Measurements from ENCODE around the gene AGTPBP1. TPM values are rescaled to one million over a fixed set of nuclear protein-coding genes. Genes with fewer than 3 reads are reported as not detected.

The AGTPBP1 gene
- total and polyA plus RNA-seq, 2 experiments from 2014 or later: 6.6 to 12.9 TPM

DNA sequence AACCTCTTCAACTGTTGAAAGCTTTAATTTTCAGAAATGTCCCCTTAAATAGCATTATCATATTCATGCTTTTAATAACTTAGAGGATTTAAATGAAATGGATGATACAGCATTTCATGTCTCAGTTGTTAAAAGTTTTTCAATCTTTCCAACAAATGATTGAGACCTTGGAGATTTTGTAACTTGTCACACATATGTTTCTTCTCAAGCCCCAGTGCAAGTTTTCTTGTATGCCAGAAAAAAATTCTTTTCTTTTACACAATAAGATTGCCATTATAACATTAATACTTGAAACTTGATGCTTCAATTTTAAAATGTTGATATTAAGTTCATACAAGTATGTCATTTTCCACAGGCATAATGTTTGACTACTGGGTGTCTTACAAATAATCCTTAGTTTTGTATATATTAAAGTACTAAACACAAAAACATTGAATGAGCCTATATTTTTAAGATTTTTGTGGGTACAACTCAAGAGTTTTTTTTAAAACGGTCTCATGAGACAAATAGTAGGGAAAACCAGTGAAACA lies 124.5 kb downstream of the AGTPBP1 start:
- Histone ChIP-seq H3K4me3 (no peak overlapping the region), H3K4me2 (ENCODE audit: unreplicated experiment) (no peak overlapping the region), H3K27me3 (replicated peaks; ENCODE audit: insufficient read depth) (no peaks in the 10 kb centered on the region), H4K20me1 (ENCODE audit: insufficient read depth) (no peaks in the 10 kb centered on the region), H3K79me2 (ENCODE audit: insufficient read depth) (no peaks in the 10 kb centered on the region), H3K4me1 (ENCODE audit: insufficient read depth) (no peaks in the 10 kb centered on the region), H2AFZ (no peak overlapping the region), H3K36me3 (ENCODE audit: low read depth) (no peaks in the 10 kb centered on the region), H3K9me3 (ENCODE audit: low read depth) (no peaks in the 10 kb centered on the region), H3F3A (ENCODE audit: insufficient read depth) (no peaks in the 10 kb centered on the region), H3K9ac (no peak overlapping the region), H3K27ac (no peak overlapping the region), H3K9me2 (ENCODE audit: insufficient read depth) (no peaks in the 10 kb centered on the region)
- TF ChIP-seq EZH2 (IDR thresholded peaks at IDR 0.05; ENCODE audit: insufficient read depth, poor library complexity, severe bottlenecking) (no peak), EZH2phosphoT487 (IDR thresholded peaks at IDR 0.05; ENCODE audit: insufficient read depth, low read depth) (no peak)
- no peak for DNase-seq
- WGBS, 2 experiments (ENCODE audit: low coverage in 1 of 2, low lambda C conversion rate in 2 of 2, missing lambda C conversion rate in 2 of 2): 14 to 19% methylated on average over 1 of the region's 1 CpG
- in situ Hi-C loops (cut with MboI): loop anchor here (25.0 kb wide), 1 partner anchor 1230 kb away; no protein-coding TSS in a partner anchor

- no peaks in the 10 kb centered on the region for H4K20me1 ChIP-seq (ENCODE audit: insufficient read depth)
- no peak for TF ChIP-seq EZH2phosphoT487 (IDR thresholded peaks at IDR 0.05; ENCODE audit: insufficient read depth, low read depth)
- no peak for TF ChIP-seq EZH2 (IDR thresholded peaks at IDR 0.05; ENCODE audit: insufficient read depth, poor library complexity, severe bottlenecking)
- in situ Hi-C loops (cut with MboI): loop anchor here (25.0 kb wide), 1 partner anchor 1228 kb away; no protein-coding TSS in a partner anchor
Observed at GRCh38 chr9:85615792-85616191, 126.0 kb downstream of the AGTPBP1 start.

DNA sequence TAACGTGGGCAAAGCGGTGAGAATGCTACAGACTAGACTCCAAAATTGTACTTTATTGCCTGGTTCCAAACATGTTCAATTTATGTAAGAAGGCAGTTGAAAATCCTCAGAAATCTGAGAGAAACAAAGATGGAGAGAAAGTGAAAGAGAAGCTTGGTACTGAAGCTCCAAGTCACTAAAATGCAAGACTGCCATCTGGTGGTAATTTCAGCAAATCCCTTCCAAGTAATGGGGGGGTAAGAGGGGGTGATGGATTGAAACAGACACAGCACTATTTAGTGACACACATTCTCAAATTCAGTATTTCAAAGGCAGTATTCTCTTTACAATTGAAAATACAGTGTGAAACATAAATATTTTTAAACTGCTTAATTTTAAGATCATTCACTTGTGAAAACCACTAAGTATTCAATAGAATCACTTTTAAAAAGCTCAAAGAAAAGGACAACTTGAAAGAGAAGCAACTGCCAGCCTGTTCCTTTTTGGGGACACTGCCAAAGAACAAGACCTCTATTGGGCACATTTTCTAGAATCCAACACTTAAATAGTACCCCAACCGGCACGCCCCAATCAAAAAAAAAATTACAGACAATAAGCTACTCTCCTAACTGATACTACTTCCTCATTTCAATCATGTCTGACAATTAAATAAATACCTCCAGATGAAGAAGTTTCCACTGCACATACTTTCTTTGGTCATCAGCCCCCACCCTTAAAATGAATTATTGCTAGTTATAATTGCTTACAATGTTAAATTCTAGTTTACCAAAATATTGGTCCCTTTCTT lies 131.5 kb downstream of the AGTPBP1 start:
- H3F3A ChIP-seq (ENCODE audit: insufficient read depth): no peaks in the 10 kb centered on the region
- H2AFZ ChIP-seq: peak overlapping the region; percentile 93
- no peaks in the 10 kb centered on the region for H4K20me1 ChIP-seq (ENCODE audit: insufficient read depth)
- 24 to 25% methylated on average over 4 of the region's 4 CpGs for WGBS, 2 experiments (ENCODE audit: low coverage in 1 of 2, low lambda C conversion rate in 2 of 2, missing lambda C conversion rate in 2 of 2)
- H3K79me2 ChIP-seq (ENCODE audit: insufficient read depth): no peaks in the 10 kb centered on the region
- no peaks in the 10 kb centered on the region for H3K27me3 ChIP-seq (replicated peaks; ENCODE audit: insufficient read depth)
- no peaks in the 10 kb centered on the region for H3K4me1 ChIP-seq (ENCODE audit: insufficient read depth)
- H3K36me3 ChIP-seq (ENCODE audit: low read depth): no peaks in the 10 kb centered on the region
- peak overlapping the region; percentile 82 for H3K4me2 ChIP-seq (ENCODE audit: unreplicated experiment)
- peak overlapping the region; percentile 67 for H3K4me3 ChIP-seq
- peak; percentile 78 for DNase-seq
- H3K9me3 ChIP-seq (ENCODE audit: low read depth): no peaks in the 10 kb centered on the region
- in situ Hi-C loops (cut with MboI): loop anchor here (25.0 kb wide), 1 partner anchor 1223 kb away; no protein-coding TSS in a partner anchor
- no peak for TF ChIP-seq EZH2 (IDR thresholded peaks at IDR 0.05; ENCODE audit: insufficient read depth, poor library complexity, severe bottlenecking)
- TF ChIP-seq EZH2phosphoT487 (IDR thresholded peaks at IDR 0.05; ENCODE audit: insufficient read depth, low read depth): no peak
- H3K9ac ChIP-seq: peak overlapping the region; percentile 73
- H3K9me2 ChIP-seq (ENCODE audit: insufficient read depth): no peaks in the 10 kb centered on the region
- no peak overlapping the region for H3K27ac ChIP-seq

More at GRCh38 chr9:85615792-85616191, 126.0 kb downstream of the AGTPBP1 start:
- no peaks in the 10 kb centered on the region for H3K36me3 ChIP-seq (ENCODE audit: low read depth)
- no peak overlapping the region for H3K27ac ChIP-seq
- no peaks in the 10 kb centered on the region for H3K27me3 ChIP-seq (replicated peaks; ENCODE audit: insufficient read depth)
- H3K79me2 ChIP-seq (ENCODE audit: insufficient read depth): no peaks in the 10 kb centered on the region
- no peak for DNase-seq
- H3K9me2 ChIP-seq (ENCODE audit: insufficient read depth): no peaks in the 10 kb centered on the region
- no peak overlapping the region for H3K9ac ChIP-seq
- WGBS, 2 experiments (ENCODE audit: low coverage in 1 of 2, low lambda C conversion rate in 2 of 2, missing lambda C conversion rate in 2 of 2): 14 to 17% methylated on average over 1 of the region's 1 CpG
- H3K4me1 ChIP-seq (ENCODE audit: insufficient read depth): no peaks in the 10 kb centered on the region
- H3K9me3 ChIP-seq (ENCODE audit: low read depth): no peaks in the 10 kb centered on the region
- H2AFZ ChIP-seq: no peak overlapping the region
- no peak overlapping the region for H3K4me3 ChIP-seq
- no peak overlapping the region for H3K4me2 ChIP-seq (ENCODE audit: unreplicated experiment)
- no peaks in the 10 kb centered on the region for H3F3A ChIP-seq (ENCODE audit: insufficient read depth)

- Histone ChIP-seq H3K4me3 (no peak overlapping the region), H3K9me3 (ENCODE audit: low read depth) (no peaks in the 10 kb centered on the region), H3K27ac (no peak overlapping the region), H4K20me1 (ENCODE audit: insufficient read depth) (no peaks in the 10 kb centered on the region), H3F3A (ENCODE audit: insufficient read depth) (no peaks in the 10 kb centered on the region), H3K79me2 (ENCODE audit: insufficient read depth) (no peaks in the 10 kb centered on the region), H3K4me1 (ENCODE audit: insufficient read depth) (no peaks in the 10 kb centered on the region), H3K36me3 (ENCODE audit: low read depth) (no peaks in the 10 kb centered on the region), H3K9me2 (ENCODE audit: insufficient read depth) (no peaks in the 10 kb centered on the region), H3K9ac (no peak overlapping the region), H2AFZ (no peak overlapping the region), H3K4me2 (ENCODE audit: unreplicated experiment) (no peak overlapping the region), H3K27me3 (replicated peaks; ENCODE audit: insufficient read depth) (no peaks in the 10 kb centered on the region)
- DNase-seq: no peak
- in situ Hi-C loops (cut with MboI): loop anchor here (25.0 kb wide), 1 partner anchor 1219 kb away; no protein-coding TSS in a partner anchor
- TF ChIP-seq EZH2phosphoT487 (IDR thresholded peaks at IDR 0.05; ENCODE audit: insufficient read depth, low read depth) (no peak), EZH2 (IDR thresholded peaks at IDR 0.05; ENCODE audit: insufficient read depth, poor library complexity, severe bottlenecking) (no peak)
- WGBS, 2 experiments (ENCODE audit: low coverage in 1 of 2, low lambda C conversion rate in 2 of 2, missing lambda C conversion rate in 2 of 2): 90 to 100% methylated on average over 1 of the region's 1 CpG
Observed at GRCh38 chr9:85605905-85606304, 135.8 kb downstream of the AGTPBP1 start.

Measured in GM23248 (cell line).